Endometrial microvascular endothelial cells (primary cell): ENCODE measurements around the gene TIMM22. TPM values are rescaled to one million over a fixed set of nuclear protein-coding genes. Genes with fewer than 3 reads are reported as not detected.

ENCODE experiments used
- in situ Hi-C: cut with HindIII; loops from 2 replicates; pipeline ENCODE4 v1.10.0; 2017; ENCODE audit warnings: low sequenced_read_pairs, low pct_unique_long_range_greater_than_20kb; ENCODE audit errors: inconsistent ontology term
- total RNA-seq: library from RNA; depleted of rRNA; stranded (reverse); fragments of >200 nt; gene quantifications from one replicate; pipeline ENCODE4 v1.2.3, GENCODE V29; 2015; ENCODE audit errors: inconsistent ontology term

Gene TIMM22
- total RNA-seq, 1 donor from 2014 or later = 24.3 TPM

GRCh38 chr17:968812-969730 is 27.9 kb upstream of the TIMM22 start:
- in situ Hi-C loops = loop anchor here (25.0 kb wide), 1 partner anchor 182 kb away; the partner anchor contains the start of genes GLOD4 and MRM3

DNA sequence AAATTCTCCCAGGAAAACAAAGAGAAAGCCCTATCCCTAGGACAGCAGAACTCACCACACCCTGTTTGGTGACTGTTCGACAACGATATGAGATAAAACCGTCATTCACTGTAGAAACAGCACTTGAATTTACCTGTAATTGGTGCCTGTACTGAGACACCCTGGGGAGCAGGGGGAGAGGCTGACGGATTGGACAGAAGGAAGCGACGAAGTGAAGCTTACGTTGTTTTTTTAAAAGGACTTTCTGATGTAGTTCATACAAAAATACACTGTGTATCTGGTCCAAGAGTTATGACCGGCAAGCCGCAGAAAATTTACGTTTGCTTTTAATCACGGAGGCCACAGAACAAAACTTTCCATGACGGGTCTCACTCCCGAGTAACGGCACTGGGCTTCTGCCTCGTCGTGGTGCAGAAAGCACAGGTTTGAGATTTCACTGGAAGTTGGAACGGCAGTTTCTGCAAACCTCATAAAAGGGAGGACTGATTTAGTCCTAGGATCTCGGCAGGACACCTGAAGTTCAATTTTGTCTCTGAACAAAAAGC is 27.0 kb upstream of the TIMM22 start:
- in situ Hi-C loops = loop anchor here (25.0 kb wide), 1 partner anchor 183 kb away; the partner anchor contains the start of genes GLOD4 and MRM3

- in situ Hi-C loops = loop anchor here (25.0 kb wide), 1 partner anchor 183 kb away; the partner anchor contains the start of genes GLOD4 and MRM3
Observed at GRCh38 chr17:970364-970763, 26.6 kb upstream of the TIMM22 start.

- in situ Hi-C loops = loop anchor here (25.0 kb wide), 1 partner anchor 185 kb away; the partner anchor contains the start of genes GLOD4 and MRM3
Observed at GRCh38 chr17:971861-972260, 25.1 kb upstream of the TIMM22 start.

- in situ Hi-C loops = loop anchor here (25.0 kb wide), 1 partner anchor 186 kb away; the partner anchor contains the start of genes GLOD4 and MRM3
Observed at GRCh38 chr17:973053-973452, 23.9 kb upstream of the TIMM22 start.

DNA sequence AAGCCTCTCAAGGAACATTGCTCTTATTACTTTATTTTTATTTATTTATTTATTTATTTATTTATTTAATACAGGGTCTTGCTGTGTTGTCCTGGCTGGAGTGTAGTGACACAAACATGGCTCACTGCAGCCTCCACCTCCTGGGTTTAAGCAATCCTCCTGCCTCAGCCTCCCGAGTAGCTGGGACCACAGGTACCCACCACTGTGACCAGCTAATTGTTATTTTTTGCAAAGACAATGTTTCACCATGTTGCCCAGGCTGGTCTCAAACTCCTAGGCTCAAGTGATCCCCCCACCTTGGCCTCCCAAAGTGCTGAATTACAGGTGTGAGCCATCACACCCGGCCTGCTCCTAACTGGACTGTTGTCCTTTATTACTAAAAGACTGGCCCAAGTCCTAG is 22.2 kb upstream of the TIMM22 start:
- in situ Hi-C loops = loop anchor here (25.0 kb wide), 1 partner anchor 187 kb away; the partner anchor contains the start of genes GLOD4 and MRM3

DNA sequence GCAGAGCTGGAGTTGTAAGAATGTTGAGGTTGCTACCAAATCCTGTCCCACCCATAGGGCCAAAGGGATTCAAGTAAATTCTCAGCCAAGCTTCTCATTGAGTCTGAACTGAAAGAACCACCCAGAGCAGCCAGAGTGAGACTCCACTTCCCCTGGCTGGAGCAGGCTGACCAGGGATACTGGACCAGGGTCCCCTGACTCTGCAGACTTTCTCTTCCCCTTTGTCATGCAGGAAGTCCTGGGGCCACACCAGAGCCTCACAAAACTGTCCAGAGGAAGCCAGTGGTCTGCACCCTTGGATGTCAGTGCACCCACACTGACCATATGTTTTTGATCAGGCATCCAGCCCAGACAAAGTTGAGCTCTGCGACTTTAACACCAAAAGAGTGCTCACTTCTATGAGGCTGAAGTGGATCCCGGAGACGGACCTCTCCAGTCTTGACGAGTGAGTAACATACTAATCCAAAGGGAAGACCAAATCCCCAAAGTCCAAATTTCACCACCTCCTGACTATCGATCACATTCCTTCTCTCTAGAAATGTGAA is 21.5 kb upstream of the TIMM22 start:
- in situ Hi-C loops = no loop called here

DNA sequence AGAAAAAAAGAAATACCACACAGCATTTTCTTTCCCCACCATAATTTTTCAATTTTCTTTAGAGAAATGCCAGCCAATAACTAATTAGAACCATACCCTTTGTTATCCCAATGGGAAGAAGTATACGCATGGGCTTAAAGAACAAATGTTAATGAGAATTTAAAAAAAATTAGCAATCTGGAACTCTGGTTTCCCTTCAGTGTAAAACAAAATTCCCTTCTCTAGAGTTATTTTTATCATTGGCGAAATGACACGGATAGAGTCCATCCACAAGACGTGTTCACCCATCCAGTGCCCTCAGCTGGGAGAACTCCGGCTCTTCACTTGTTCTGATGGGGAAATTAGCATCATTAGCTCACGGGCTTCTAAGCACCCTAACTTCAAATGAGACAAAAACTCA is 20.6 kb upstream of the TIMM22 start:
- in situ Hi-C loops = no loop called here

DNA sequence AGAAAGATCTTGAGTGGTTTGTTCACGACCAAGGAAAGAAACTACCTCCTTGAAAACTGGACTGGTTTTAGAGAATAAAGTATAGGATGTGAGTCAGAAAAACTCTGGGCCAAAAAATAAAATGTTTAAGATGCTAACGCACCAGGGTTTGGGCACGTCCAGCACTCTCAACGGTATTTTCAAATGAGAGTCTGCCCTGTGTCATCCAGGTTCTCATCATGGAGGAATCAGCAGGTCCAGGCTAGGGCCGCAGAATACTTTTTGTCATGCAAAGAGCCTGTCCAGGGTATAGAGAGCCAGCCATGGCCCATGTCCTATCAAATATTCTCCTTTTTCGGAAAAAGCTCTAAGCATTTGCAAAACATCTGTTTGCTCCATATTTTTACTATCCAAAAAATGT is 19.8 kb upstream of the TIMM22 start:
- in situ Hi-C loops = no loop called here

DNA sequence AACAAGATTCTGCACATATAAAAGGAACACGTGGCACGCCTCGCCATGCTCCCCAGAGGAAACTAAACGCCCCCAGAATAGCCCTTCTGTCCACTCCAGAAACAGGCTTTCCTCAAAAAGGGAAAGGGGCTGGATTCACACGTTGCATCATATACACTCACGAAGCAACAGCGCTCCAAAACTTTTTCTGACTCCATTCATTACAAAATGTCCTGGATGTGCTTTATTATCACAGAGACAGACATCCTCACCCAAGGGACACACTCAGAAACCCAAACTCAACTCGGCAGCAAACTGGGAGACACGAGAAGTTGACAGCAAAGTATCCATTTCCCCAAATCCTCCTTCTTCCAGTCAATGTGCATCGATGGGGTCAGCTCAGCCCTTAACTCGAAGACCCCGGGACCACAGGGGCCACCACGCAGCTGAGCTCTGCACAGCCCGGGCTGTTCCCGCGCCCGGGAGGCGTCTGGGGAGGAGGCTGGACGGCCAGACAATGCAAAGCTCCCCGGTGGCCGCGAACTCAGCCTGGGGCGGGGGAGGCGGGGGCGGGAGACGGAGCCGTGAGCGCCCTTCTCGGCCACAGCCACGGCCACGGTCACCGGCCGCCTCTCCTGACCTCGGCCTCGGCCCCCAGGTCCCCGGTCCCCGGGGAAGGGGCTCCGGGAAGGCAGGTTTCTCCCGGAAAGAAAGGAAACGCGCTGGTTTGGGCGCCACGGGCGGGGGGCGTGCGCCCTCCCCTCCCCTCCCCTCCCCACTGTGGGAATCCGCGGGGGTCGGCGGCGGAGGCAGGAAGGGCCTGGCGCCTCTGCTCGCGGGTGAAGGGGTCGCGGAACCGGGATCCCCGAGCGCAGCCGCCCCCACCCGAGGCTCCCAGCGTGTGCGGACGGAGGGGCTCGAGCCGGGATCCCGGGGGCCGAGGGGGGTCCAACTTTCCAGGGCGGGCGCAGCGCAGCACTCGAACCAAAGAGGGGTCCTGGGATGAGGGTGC is 18.5 kb upstream of the TIMM22 start:
- in situ Hi-C loops = no loop called here

DNA sequence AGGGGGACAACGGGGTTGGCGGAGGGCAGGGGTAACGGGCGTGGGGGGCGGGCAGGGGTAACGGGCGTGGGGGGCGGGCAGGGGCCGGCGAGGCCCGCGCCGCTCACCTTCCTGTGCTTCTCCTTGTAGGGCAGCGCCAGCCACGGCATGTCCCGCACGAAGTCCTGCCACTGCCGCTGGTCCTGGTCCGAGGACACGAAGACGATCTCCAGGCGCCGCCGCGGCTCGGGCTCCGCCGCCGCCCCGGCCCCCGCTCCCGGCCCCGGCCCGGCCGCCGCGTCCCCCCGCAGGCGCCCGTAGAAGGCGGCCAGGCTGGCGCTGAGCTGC is 17.8 kb upstream of the TIMM22 start:
- in situ Hi-C loops = no loop called here

DNA sequence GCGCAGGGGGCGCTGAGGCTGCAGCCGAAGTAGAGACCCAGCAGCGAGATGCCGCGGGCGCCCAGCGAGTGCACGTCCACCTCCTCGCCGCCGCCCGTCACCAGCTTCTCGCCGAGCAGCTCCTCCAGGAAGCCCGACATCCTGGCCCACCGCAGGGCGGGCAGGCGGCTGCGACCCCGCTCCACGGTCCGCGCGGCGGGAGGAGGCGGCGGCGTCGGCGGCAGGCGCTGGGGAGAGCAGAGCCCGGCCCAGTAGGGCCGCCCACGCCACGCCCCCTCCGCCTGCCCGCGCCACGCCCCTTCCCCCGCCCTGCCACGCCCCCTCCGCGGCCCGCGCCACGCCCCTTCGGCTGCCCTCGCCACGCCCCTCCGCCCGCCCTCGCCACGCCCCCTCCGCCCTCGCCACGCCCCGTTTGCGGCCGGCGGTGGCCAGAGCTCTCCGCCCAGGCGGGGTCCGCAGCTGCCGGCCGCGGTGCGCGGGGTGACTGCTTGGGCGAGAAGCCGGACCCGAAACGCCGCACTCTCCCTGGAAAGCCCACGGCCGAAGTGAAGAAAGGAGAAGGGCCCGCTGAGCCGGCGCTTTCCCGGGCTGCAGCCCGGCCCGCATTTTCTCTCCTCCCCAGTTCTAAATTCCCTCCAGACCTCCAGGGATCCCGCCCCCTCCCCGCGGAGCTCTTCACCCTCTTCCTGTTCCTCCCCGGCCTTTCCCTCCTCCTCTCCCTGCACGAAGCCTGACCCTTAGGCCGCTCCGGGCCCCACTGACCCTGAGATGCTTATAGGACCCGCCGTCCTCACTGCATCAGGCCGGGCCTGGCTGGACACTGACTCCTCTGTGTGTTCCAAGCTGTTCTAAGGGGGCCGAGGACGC is 17.2 kb upstream of the TIMM22 start, which contains the start of gene NXN:
Gene NXN (minus strand): TSS at position 238 of the 867 bp plus-strand sequence.
- in situ Hi-C loops = no loop called here

- in situ Hi-C loops = no loop called here
Observed at GRCh38 chr17:980406-981291, 16.3 kb upstream of the TIMM22 start.

- in situ Hi-C loops = no loop called here
Observed at GRCh38 chr17:981292-981658, 15.7 kb upstream of the TIMM22 start.

GRCh38 chr17:983921-984320 is 13.0 kb upstream of the TIMM22 start:
- in situ Hi-C loops = no loop called here

DNA sequence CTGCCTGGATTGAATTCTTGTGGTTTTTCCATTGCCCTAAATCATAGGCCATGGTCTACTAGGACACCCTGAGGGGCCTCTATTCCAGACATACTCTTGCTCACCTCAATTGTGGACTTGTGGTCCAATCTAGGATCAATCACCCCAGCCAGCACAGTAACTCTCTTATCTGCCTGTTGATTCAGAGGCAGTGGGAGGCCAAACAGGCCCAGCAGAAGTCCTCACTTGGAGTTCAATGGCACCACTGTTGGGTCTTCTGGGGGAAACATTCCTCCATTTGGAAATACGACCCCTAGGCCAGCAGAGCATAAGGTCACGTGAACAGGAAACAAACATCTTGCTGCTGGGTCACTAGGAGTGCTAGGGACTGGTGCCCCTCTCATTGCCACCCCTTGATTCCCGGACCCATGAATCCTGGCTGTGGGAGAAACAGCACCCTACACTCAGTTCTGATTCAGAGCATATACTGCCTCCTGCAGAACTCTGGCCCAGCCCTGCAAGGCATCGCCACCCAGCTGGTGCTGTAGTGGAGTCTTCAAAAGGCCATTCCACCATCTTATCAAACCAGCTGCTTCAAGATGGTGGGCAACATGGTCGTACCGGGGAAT is 10.5 kb upstream of the TIMM22 start:
- in situ Hi-C loops = no loop called here
